GM18520 (cell line): ENCODE results near the gene CFAP74.

ENCODE experiments used
- ATAC-seq: cut with Tn5 transposase; IDR thresholded peaks from one replicate; pipeline ENCODE4 v1.9.1; 2021; ENCODE audit not compliant: unreplicated experiment

CFAP74 gene

DNA sequence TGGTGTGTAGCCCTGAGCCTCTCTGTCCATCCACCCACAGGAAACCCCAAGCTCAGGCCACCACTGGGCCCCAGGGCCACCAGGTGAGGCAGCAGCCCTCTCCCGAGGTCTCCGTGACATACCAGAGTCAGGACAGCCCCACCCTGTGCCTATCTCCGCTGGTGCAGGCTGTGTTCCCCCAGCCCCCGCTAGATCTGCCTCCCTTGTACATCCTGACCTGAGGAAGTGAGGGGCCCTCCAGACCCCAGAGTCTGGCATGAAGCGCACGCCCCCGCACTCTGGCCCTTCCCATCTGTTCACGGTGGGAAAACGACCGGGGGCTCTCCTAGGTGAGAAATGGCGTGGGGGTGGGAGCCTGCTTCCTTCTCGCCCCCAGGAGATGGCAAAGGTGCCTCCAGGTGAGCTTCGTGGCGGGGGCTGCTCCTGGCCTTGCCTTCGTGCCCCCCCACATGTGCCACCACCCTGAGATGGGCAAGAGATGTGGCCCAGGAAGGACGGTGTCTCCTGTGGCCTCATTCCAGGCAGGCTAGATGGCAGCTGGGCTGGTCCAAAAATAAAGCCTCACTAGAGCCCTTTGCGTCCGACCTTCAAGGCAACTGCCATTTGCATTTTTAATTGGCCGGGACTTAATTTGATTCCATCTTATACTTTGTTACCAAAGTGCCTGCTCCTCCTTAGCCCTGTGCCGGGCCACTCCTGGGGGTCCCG is 18.6 kb upstream of the CFAP74 start:
- no peak for ATAC-seq

DNA sequence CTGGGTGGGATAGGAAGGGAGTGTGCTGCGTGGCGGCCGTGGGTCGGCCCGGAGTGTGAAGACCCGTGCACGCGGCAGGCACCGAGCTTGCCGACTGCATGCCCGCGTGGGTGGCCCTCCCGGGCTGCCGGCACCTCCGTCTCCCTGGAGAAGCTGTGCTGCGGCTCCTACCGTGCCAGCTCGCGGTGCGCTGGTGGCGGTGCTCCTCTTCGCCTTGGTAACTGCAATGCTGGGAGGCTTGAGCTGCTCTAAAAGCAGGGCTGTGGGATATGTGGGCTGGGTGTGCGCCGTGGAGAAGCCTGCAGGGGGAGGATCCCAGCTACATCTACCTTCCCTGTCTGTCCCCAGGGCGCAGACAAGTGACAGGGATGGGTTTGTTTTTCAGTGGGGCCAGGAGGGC is 18.0 kb upstream of the CFAP74 start:
- ATAC-seq = no peak

DNA sequence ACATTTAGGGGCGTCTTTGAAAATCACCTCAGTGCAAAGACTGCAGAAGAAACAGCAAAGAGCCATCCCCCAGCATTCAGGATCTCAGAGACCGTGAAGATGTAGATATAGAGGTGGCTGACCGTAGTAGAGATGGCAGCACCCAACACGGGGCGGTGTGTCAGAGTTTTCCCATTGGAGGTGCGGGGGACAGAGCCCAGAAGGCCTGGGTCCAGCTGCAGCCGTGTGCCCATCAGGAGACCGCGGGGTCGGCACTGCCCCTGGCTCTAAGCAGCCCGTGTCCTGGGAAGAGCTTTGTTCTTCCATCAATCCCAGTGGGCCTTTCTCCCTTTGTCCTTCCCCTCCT is 16.7 kb upstream of the CFAP74 start:
- no peak for ATAC-seq

DNA sequence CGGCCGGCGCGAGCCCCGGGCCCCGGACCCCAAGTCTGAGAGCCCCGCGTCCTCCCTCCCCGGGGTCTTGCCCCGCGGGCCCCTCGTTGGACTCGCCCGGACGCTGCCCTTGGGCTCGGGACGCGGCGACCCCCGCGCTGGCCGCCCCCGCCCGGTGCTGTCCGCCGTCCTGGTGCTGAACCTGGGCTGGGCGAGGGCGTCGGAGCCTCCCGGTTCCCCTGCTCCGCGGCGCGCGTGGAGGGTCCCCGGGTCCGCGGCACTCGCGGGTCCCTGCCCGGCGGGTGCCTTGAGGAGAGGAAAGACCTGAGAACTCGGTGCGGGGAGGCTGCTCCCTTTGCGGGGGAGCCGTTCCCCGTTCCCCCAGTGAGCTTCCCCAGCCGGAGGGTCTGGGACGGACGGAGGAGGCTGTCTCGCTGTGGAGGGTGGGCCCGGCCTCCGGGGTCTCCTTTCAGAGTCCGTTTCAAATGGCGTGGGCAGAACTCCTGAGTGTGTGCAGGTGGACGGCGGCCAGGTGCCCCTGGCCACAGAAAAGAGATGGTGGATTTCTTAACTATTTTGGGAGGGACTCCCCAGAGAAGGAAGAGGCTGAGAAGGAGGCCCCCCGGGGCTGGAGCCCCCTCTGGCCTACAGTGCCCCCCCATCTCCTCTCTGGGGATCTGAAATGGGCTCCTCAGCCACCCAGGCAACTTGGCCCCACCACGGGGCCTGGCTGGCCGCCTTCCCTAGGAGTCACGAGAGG is 16.2 kb upstream of the CFAP74 start:
- ATAC-seq = no peak

DNA sequence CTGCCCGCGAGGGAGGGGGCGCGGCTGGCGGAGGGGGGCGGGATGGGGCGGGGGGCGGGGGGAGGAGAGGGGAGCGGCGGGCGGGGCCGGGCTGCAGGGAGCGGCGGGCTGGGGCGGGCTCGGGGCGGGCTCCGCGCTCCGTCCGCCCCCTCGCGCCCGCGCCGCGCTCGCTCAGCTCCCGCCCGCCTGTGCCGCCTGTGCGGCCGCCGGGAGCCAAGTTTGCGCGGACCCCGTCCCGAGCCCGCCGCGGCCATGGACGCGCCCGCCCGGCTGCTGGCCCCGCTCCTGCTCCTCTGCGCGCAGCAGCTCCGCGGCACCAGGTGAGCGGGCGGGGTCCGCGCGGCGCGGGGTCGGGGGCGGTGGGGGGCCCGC is 15.6 kb upstream of the CFAP74 start, which contains the start of gene GABRD:
Gene GABRD (plus strand): TSS at position 174 of the 372 bp plus-strand sequence. CDS start 79 bp downstream, at position 253.
- ATAC-seq = no peak

DNA sequence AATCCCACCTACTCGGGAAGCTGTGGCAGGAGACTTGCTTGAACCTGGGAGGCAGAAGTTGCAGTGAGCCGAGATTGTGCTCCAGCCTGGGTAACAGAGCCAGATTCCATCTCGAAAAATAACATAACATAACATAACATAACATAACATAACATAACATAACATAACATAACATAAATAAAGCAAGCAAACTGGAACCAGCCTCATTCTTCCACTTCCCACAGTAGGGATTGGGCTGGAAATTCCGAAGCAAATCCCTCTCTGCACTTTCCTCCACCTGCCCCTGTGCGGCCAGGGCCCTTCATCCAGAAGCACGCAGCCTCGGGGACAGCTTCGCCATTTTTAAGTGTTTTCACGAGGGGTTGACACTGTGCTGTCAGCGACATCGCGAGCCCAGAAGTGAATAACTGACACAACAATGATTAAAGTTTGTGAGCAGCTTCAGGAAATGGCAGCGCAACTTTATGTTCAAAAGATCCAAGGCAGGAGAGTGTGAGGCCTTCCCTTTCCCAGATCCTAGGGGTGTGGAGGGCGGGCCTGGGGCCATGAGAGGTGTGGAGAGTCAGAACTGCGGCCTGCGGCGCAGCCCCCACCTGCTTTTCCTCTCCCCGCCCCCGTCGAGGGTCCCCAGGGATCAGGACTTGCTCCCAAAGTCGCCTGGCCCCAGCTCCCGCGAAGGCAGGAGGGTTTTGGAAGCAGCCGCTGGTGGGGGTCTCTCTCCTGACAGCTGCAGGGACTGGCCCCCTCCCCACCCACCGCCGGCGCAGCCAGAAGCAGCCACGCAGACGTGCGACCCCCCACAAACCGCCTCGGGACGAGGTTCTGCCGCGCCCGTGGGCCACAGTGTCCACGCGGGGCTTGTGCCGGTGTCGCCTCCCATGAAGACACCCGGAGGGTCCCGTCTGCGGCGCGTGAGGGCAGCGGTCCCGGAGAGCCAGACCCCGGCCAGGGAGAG is 14.9 kb upstream of the CFAP74 start:
- no peak for ATAC-seq

DNA sequence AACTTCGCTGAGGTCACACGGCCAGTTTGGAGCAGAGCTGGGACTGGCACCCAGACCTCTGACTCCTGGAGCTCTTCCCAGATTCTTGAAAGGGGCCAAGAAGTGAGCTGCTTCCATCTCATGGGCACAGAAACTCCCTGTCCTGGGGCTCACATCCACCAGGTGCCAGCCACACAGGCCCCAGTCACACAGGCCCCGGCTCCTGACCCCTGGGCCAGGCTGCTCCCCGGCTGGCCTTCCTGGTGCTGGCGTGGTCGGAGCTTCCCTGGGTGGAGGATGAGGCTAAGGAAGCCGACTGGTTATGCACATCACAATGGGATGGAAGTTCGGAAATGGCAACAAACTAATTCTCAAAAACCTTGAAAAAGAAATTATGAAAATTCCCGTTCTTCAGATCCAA is 12.5 kb upstream of the CFAP74 start:
- ATAC-seq = no peak

DNA sequence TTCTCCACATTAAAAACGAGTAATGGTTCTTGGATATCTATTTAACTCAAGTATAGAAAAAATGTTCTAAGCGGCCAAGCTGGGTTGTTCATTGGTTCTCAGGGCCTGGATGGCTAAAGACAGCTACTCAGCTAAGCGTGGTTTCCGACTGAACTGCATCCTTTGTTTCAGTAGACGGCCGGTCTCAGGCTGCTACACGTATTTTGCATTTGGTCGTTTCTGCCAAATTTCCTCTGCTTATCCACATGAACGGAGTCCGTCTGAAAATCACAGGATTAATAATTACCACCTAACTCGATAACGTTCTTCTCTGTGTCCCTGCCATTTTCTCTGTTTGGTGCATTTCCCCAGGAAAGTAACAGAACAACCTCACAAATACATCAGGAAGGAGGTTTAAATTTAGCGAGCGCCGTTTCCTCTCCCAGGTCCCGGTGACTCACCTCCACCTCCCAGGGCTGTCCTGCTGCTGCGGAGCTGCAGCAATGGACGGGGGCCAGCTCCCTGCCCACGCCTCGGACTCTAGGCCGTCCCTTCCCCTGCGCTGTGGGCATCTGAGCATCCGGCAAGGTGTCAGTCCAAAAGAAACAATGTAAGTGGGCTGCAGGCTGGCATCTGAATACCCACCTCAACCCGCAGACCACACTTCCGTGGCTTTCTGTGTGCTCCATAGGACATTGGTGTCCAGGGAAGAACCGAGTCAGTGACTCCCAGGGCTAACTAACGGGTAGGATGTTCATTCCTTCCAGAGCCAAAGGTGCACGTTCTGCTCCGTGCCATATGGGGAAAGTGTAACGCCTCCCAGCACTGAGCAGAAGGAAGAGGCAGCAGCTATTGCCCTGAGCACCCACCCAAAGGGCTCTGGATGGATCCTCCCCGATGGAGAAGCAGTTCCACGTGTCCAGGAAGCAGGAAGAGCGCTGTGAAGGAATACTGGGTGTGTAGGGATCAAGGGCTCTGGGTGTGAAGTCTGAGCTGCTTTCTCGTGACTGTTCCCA is 11.5 kb upstream of the CFAP74 start:
- ATAC-seq = no peak

DNA sequence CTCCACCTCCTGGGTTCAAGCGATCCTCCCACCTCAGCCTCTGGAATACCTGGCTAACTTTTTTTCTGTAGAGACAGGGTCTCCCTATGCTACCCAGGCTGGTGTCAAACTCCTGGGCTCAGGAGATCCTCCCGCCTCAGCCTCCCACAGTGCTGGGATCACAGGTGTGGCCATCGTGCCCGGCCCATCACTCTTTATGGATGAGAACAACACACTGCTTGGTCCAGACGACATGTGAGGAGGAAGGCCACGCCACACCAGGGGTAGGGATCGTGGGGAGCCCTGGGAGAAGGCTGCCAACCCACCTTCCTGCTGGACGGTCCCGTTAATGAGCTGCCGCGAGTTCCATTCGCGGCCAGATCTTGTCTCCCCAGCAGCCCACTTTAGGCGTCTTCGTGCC is 10.6 kb upstream of the CFAP74 start:
- ATAC-seq = no peak

DNA sequence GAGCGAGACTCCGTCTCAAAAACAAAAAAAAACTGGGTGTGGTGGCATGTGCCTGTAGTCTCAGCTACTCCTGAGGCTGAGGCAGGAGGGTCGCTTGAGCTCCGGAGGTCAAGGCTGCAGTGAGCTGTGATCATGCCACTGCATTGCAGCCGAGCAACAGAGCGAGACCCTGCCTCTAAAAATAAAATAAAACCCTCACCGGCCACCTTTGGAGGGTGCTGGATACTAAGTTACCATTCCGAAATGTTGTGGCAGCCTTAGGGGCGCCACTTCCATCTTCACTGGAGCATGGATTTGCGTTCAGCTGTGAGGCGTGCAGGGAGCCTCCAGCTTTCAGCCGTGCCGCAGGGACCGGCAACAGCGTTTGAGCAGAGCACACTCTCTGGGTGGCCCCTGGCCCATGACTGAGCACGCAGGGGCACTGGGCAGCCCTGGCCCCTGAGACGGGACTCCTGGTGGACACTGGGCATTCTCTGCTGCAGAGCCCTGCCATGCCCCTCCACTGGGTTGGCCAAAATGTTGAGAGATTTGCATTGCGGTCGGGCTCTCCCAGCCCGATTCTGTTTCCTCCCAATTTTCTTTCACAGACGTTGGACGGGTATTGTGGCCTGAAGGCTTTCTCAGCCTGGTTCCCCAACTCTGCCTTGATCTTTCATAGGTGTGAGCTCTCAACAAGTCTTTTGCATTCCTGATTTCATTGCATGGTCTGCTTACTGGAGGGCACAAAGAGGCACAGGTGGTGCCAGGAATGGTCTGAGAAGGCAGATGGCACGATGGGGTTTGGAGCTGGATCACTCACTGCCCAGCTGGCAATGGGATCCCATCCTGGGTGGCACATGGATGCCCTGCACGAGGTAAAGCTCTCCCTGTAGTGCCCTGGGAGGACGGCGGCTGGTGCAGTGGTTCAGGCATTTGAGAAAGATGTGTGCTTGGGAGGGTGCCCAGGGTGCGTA is 5.8 kb upstream of the CFAP74 start:
- no peak for ATAC-seq

DNA sequence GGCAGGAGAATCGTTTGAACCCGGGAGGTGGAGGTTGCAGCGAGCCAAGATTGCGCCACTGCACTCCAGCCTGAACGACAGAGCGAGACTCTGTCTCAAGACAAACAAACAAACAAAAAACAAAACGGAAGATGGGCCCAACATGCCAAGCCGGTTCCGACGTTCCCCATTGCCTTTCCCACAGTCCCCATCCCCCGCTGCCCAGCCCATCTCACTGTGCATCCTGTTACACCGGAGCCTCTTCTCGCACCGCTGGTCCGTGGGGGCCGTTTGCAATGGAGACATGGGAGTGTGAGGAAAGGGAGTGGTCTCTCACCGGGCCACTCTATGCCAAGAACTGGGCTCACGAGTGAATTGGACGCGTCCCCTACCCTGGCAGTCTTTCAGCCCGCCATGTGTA is 1.3 kb upstream of the CFAP74 start:
- ATAC-seq = no peak

DNA sequence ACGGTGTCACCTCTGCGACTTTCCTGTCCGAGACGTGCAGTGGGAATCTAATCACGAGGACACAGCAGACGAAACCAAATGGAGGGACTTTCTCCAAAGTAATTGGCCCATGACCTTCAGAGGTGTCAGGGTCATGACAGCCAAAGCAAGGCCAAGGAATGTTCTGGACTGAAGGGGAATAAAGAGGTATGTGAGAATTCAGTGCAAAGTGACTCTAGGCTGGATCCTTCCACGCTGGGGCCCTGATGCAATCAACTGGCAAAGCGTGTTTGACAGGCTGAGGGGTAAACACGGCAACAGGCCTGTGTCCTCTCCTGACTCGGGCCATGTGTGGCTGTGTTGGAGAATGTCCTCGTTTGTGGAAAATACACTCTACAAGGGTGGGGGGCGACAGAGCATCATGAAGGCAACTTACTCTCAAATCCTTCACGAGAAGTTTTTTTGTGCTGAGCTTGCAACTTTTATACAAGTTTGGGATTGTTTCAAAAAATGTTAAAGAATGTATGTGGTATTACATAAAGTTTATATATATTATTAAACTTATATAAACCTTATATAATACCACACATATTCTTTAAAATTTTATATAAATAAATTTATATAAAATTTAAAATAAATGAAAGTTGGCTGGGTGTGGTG is 1.7 kb downstream of the CFAP74 start:
- ATAC-seq = no peak

DNA sequence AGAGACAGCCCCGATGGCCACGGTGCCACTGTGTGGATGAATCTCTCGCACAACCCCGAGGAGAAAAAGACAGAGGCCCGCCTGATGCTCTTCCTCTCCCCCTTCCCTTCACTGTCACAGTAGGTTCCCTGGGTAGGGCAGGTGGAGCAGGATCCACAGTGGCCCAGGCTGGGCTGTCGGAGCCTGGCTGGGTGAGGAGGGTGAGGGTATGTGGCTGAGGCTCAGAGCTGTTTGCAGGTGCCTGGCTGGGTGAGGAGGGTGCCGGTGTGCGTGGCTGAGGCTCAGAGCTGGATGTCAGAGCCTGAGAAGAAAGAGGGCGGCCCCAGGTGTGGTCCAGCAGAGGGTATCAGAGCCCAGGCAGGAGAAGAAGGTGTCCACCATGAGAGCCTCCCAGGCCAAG is 2.7 kb downstream of the CFAP74 start:
- ATAC-seq = no peak

DNA sequence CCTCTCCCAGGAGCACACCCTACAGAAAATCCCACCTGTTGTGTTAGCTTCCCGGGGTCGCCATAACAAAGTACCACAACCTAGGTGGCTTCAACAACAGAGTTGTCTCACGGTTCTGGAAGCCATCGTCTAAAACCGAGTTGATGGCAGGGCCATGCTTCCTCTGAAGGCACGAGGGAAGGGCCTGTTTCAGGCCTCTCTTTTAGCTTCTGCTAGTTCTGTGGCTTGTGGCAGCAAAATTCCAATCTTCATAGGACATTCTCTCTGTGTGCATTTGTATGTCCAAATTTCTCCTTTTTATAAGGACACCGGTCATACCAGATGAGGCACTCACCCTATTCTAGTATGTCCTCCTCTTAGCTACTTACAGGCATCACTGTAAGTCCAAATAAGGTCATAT is 3.2 kb downstream of the CFAP74 start:
- no peak for ATAC-seq

DNA sequence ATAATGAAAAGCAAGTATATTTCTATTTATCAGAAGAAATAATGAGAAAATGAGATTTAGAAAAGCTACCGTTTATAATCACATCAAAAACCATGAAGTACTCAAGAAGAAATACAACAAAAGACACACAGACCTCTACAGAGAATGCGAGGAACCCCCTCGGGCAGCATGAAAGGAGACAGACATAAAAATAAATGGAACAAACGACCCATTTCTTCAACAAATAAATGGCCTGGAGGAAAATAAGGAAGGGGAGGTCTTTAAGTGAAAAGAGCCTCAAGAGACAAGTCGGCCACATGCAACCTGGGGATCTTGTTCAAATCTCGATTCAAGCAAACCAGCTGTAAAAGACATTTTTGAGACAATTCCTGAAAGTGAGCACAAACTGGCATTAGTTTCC is 6.0 kb downstream of the CFAP74 start:
- no peak for ATAC-seq

DNA sequence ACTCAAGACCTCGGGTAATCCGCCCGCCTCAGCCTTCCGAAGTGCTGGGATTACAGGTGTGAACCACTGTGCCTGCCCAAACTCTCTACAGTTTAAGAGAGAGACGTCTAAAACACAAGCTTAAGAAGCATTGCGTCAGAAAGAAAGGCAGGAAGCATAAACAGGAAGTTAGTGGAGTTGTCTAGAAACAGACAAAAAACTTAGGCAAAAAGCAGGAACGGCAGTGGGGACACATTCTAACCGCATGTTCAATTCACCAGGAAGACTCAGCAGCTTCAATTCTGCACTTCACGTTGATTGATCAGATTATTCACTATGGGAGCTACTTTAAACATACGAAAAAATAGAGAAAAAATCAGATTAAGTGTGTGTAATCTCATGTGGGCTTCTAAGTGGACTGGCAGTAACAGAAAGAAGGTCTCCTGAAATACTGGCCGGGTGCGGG is 7.4 kb downstream of the CFAP74 start:
- ATAC-seq = no peak

DNA sequence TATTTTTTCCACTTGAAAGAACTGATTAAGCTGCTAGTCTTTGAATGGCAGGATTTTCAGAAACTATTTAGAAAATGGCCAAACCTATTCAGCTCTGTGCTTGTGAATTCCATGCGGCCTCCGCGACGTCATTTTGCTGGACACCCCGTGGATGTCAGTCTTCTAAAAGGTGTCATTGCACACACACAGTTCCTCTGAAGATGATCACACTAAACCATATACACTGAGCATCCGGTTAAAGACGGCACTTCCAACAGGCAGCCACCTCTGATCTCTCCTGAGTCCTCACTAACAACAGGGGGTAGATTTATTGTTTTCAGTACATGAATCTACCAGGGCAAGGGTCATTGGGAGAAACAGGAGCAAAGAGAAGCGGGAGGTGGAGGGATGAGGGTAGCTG is 9.1 kb downstream of the CFAP74 start:
- no peak for ATAC-seq

DNA sequence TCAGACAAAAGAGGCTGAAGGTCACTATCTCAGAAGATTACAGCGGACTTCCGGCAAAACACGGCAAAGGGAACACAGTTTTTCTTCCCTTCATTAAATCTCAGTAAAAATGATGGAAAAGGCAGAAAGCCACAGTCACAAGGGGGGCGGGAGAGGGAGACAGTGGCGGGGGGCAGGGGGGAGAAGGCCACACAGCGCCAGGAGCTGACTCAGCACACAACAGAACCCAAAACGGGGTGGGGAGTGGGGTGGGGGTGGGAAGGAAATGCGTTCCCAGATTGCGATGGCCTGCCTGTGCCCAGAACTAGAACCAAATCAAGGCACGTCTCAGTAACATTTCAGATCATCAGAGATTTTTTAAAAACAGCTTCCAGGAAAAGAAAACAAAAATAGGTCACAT is 13.4 kb downstream of the CFAP74 start:
- no peak for ATAC-seq

DNA sequence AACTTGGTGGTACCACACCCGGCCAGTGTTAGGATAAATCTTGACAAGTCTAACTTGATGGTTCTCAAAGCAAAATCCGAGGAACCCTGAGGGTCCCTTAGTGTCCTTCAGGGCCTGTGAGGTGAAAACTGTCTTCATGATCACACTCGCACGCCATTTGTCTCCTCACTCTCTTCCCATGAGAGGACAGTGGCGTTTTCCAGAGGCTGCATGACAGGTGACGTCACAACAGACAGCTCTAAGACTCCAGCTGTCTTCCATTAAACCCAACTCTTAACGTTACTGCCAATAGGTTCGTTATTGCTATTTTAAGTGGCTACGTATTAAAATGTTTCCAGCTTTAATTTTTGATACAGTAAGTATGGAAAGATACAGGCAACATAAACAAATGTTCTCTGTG is 13.8 kb downstream of the CFAP74 start:
- no peak for ATAC-seq
